ENCODE data around the gene ATG4A.

ATG4A gene

GRCh38 chrX:108064001-108064400 lies 27.6 kb upstream of the ATG4A start:
- H3K36me3 ChIP-seq (ENCODE audit: insufficient read depth, low read length): no peaks in the 10 kb centered on the region
- TF ChIP-seq, protein P1, sequence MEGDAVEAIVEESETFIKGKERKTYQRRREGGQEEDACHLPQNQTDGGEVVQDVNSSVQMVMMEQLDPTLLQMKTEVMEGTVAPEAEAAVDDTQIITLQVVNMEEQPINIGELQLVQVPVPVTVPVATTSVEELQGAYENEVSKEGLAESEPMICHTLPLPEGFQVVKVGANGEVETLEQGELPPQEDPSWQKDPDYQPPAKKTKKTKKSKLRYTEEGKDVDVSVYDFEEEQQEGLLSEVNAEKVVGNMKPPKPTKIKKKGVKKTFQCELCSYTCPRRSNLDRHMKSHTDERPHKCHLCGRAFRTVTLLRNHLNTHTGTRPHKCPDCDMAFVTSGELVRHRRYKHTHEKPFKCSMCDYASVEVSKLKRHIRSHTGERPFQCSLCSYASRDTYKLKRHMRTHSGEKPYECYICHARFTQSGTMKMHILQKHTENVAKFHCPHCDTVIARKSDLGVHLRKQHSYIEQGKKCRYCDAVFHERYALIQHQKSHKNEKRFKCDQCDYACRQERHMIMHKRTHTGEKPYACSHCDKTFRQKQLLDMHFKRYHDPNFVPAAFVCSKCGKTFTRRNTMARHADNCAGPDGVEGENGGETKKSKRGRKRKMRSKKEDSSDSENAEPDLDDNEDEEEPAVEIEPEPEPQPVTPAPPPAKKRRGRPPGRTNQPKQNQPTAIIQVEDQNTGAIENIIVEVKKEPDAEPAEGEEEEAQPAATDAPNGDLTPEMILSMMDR (IDR thresholded peaks at IDR 0.05; ENCODE audit: borderline replicate concordance, extremely low read depth, low read length, poor library complexity, severe bottlenecking): no peak
- TF ChIP-seq EZH2 (IDR thresholded peaks at IDR 0.05; ENCODE audit: borderline replicate concordance, low read depth, low read length, severe bottlenecking): no peak
- no peak overlapping the region for H2AFZ ChIP-seq (ENCODE audit: low read depth, low read length)
- no peak for ATAC-seq (ENCODE audit: insufficient read depth, low read depth)
- H3K4me3 ChIP-seq (ENCODE audit: low read depth in 1 of 2, low read length in 2 of 2): no peak overlapping the region
- H3K4me2 ChIP-seq (ENCODE audit: insufficient read depth, low read length): no peak overlapping the region
- H3K27ac ChIP-seq (ENCODE audit: low read length): no peak overlapping the region
- no peaks in the 10 kb centered on the region for H3K9me3 ChIP-seq (ENCODE audit: insufficient read depth, low read length, severe bottlenecking)
- no peak overlapping the region for H3K9ac ChIP-seq (ENCODE audit: low read depth, low read length)
- no peaks in the 10 kb centered on the region for H3K79me2 ChIP-seq (ENCODE audit: insufficient read depth, low read length)
- no peak for DNase-seq
- no peaks in the 10 kb centered on the region for H3K27me3 ChIP-seq (ENCODE audit: insufficient read depth, low read length, poor library complexity)
- H3K4me1 ChIP-seq (ENCODE audit: insufficient read depth, low read length): no peaks in the 10 kb centered on the region
- H4K20me1 ChIP-seq (ENCODE audit: insufficient read depth, low read length): no peaks in the 10 kb centered on the region

DNA sequence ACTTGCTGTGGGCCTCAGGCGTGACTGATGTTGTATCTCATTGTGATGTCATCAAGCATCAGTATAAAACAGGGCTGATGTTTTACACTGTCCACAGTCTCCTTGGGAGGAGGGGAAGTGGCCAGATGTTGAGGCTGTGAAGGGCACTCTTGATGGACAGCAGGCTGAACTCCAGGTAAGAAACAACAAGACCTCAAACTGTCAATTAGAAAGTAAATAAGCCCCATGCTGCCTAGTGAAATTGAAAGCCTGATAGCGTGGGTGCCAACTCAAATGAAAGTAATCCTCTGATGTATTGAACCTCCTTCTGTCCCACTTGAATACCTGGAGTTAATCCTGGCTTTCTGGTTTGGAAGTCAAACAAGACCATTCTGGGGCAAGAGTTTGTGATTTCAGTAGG lies 27.0 kb upstream of the ATG4A start:
- Histone ChIP-seq H3K27ac (ENCODE audit: low read length) (no peak overlapping the region), H2AFZ (ENCODE audit: low read depth, low read length) (no peak overlapping the region), H3K9ac (ENCODE audit: low read depth, low read length) (no peak overlapping the region), H4K20me1 (ENCODE audit: insufficient read depth, low read length) (no peaks in the 10 kb centered on the region), H3K9me3 (ENCODE audit: insufficient read depth, low read length, severe bottlenecking) (no peaks in the 10 kb centered on the region), H3K36me3 (ENCODE audit: insufficient read depth, low read length) (no peaks in the 10 kb centered on the region), H3K4me1 (ENCODE audit: insufficient read depth, low read length) (no peaks in the 10 kb centered on the region), H3K79me2 (ENCODE audit: insufficient read depth, low read length) (no peaks in the 10 kb centered on the region), H3K27me3 (ENCODE audit: insufficient read depth, low read length, poor library complexity) (no peaks in the 10 kb centered on the region), H3K4me3 (ENCODE audit: low read depth in 1 of 2, low read length in 2 of 2) (no peak overlapping the region), H3K4me2 (ENCODE audit: insufficient read depth, low read length) (no peak overlapping the region)
- TF ChIP-seq, protein P1 (IDR thresholded peaks at IDR 0.05; ENCODE audit: borderline replicate concordance, extremely low read depth, low read length, poor library complexity, severe bottlenecking): no peak
- no peak for TF ChIP-seq EZH2 (IDR thresholded peaks at IDR 0.05; ENCODE audit: borderline replicate concordance, low read depth, low read length, severe bottlenecking)
- ATAC-seq (ENCODE audit: insufficient read depth, low read depth) (no peak), DNase-seq (no peak)

GRCh38 chrX:108068121-108068520 lies 23.5 kb upstream of the ATG4A start:
- DNase-seq: no peak
- ATAC-seq (ENCODE audit: insufficient read depth, low read depth): no peak
- H3K4me1 ChIP-seq (ENCODE audit: insufficient read depth, low read length): no peaks in the 10 kb centered on the region
- H3K4me3 ChIP-seq (ENCODE audit: low read depth in 1 of 2, low read length in 2 of 2): no peak overlapping the region
- H2AFZ ChIP-seq (ENCODE audit: low read depth, low read length): no peak overlapping the region
- TF ChIP-seq, protein P1 (IDR thresholded peaks at IDR 0.05; ENCODE audit: borderline replicate concordance, extremely low read depth, low read length, poor library complexity, severe bottlenecking): no peak
- TF ChIP-seq EZH2 (IDR thresholded peaks at IDR 0.05; ENCODE audit: borderline replicate concordance, low read depth, low read length, severe bottlenecking): no peak
- H3K4me2 ChIP-seq (ENCODE audit: insufficient read depth, low read length): no peak overlapping the region
- H3K36me3 ChIP-seq (ENCODE audit: insufficient read depth, low read length): no peaks in the 10 kb centered on the region
- H3K9me3 ChIP-seq (ENCODE audit: insufficient read depth, low read length, severe bottlenecking): no peaks in the 10 kb centered on the region
- no peaks in the 10 kb centered on the region for H3K27me3 ChIP-seq (ENCODE audit: insufficient read depth, low read length, poor library complexity)
- H3K27ac ChIP-seq (ENCODE audit: low read length): no peak overlapping the region
- H3K9ac ChIP-seq (ENCODE audit: low read depth, low read length): no peak overlapping the region
- H3K79me2 ChIP-seq (ENCODE audit: insufficient read depth, low read length): no peaks in the 10 kb centered on the region
- H4K20me1 ChIP-seq (ENCODE audit: insufficient read depth, low read length): no peaks in the 10 kb centered on the region

GRCh38 chrX:108070891-108071290 lies 20.7 kb upstream of the ATG4A start:
- no peaks in the 10 kb centered on the region for H3K27me3 ChIP-seq (ENCODE audit: insufficient read depth, low read length, poor library complexity)
- no peaks in the 10 kb centered on the region for H3K79me2 ChIP-seq (ENCODE audit: insufficient read depth, low read length)
- ATAC-seq (ENCODE audit: insufficient read depth, low read depth) (no peak), DNase-seq (no peak)
- no peak overlapping the region for H3K9ac ChIP-seq (ENCODE audit: low read depth, low read length)
- H3K4me3 ChIP-seq (ENCODE audit: low read depth in 1 of 2, low read length in 2 of 2): no peak overlapping the region
- no peak overlapping the region for H2AFZ ChIP-seq (ENCODE audit: low read depth, low read length)
- H3K9me3 ChIP-seq (ENCODE audit: insufficient read depth, low read length, severe bottlenecking): no peaks in the 10 kb centered on the region
- no peak overlapping the region for H3K4me2 ChIP-seq (ENCODE audit: insufficient read depth, low read length)
- H3K4me1 ChIP-seq (ENCODE audit: insufficient read depth, low read length): no peaks in the 10 kb centered on the region
- no peaks in the 10 kb centered on the region for H4K20me1 ChIP-seq (ENCODE audit: insufficient read depth, low read length)
- TF ChIP-seq, protein P1 (IDR thresholded peaks at IDR 0.05; ENCODE audit: borderline replicate concordance, extremely low read depth, low read length, poor library complexity, severe bottlenecking): no peak
- no peak for TF ChIP-seq EZH2 (IDR thresholded peaks at IDR 0.05; ENCODE audit: borderline replicate concordance, low read depth, low read length, severe bottlenecking)
- no peak overlapping the region for H3K27ac ChIP-seq (ENCODE audit: low read length)
- H3K36me3 ChIP-seq (ENCODE audit: insufficient read depth, low read length): no peaks in the 10 kb centered on the region
